HG02588 (cell line): ENCODE data around the gene CXCL9.
"Not testable (repeated sequence)": the region's sequence is repeated elsewhere in the genome, so short reads cannot be mapped to it uniquely, and the experiment has no call there.

Experiments
- ATAC-seq: cut with Tn5 transposase; IDR thresholded peaks from one replicate; pipeline ENCODE4 v1.9.1; 2021; ENCODE audit warnings: mild to moderate bottlenecking, moderate library complexity; ENCODE audit not compliant: unreplicated experiment

The CXCL9 gene

DNA sequence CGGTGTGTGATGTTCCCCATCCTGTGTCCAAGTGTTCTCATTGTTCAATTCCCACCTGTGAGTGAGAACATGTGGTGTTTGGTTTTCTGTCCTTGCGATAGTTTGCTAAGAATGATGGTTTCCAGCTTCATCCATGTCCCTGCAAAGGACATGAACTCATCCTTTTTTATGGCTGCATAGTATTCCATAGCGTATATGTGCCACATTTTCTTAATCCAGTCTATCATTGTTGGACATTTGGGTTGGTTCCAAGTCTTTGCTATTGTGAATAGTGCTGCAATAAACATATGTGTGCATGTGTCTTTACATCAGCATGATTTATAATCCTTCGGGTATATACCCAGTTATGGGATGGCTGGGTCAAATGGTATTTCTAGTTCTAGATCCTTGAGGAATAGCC lies 45.2 kb downstream of the CXCL9 start:
- not testable (repeated sequence) for ATAC-seq

DNA sequence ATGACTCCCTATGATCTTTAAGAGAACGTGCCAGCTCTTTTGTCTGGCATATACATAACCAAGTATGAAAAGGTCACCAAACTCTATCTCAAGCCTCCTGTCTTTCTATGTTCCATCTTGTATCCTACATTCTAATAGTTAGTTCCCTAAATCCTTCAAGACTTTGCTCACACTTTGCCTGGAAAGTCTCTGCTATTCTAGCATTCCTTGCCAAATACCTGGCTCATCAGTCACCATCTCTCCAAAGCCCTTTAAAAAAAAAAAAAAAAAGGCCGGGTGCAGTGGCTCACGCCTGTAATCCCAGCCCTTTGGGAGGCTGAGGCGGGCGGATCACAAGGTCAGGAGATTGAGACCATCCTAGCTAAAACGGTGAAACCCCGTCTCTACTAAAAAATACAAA lies 48.8 kb downstream of the CXCL9 start:
- not testable (repeated sequence) for ATAC-seq

DNA sequence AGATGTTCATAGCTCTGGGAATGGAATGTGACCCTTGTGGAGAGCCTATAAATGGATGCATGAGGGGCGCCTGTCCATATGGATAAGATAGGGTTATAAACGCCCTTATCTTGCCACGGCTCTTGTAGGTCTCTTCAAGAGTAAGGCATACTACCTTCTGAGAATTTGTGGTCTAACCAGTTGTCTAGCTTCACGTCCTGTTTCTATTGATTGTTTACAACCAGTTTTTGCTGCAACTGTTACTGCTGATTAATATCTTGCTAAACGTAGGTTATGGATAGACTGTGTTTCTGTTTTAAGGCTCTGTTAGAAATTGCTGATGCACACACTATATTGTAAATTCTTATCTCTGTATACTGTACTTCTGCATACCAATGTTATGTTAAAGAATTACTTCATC lies 52.5 kb downstream of the CXCL9 start:
- ATAC-seq, result not testable (repeated sequence)

DNA sequence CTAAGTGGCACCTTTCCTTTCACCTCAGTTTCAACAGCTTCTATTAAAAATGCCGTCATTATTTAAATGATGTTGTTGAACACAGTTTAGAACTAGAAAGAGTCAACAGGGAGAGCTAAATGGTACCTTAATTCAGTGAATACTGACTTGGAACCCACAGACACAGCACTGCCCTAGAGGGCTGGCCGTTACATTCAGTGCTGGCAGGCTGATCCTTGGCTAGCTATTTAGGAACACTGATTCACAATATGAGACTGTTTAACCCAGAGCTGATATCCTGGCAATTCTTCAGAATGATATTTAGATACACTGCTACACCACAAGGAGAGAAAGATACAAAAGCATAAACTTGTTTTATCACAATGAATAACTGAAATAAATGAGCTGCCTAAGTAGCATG lies 53.8 kb downstream of the CXCL9 start:
- ATAC-seq, result no peak
